ENCODE data around the gene TBC1D5.
"Not testable (repeated sequence)": the region's sequence is repeated elsewhere in the genome, so short reads cannot be mapped to it uniquely, and the experiment has no call there.

The TBC1D5 gene

DNA sequence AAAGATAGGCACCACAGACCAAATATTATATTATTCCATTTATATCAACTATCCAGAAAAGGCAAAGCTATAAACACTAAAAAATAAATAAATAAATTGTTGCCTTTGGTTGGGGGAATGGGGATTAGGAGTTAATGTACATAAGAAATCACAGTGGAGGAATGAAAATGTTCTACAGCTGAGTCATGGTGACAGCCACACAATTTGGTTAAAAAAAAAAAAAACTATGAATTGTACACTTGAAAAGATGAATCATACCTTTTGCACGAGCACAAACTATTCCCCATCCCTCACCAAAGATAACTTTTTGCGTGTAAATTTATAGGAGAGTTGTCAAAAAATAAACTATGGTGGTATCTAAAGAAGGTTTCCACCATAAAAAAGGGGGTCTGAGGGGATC is 103.2 kb downstream of the TBC1D5 start:
- DNase-seq: no peak

DNA sequence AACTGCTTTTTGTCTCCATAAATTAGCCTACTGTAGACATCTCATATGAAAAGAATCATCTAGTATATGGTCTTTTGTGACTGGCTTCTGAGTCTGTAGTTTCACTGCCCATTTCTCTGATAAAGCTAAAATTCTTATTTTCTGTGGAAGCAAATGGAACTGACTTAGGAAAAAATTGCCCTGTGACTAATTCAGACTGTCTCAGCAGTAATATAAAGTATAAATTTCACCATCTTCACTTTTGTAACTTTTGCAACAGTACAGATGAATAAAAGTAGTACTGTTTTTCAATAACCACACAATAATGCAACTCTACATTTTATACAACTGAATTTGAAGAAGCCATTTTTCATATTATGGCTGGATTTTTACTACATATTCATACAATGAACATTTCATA is 104.1 kb downstream of the TBC1D5 start:
- DNase-seq: no peak

DNA sequence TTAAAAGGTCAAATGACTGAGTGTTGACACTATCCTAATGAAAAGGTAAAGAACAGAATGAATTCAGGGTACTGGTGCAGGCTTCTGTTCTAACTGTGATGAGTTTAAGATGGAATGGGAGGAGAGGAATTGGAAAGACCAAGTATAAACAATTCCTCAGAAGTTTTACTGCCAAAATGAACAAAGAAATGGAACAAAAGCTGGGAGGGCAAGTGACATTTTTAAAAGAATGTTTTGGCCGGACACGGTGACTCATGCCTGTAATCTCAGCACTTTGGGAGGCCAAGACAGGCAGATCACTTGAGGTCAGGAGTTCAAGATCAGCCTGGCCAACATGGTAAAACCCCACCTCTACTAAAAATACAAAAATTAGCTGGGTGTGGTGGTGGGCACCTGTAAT is 106.8 kb downstream of the TBC1D5 start:
- DNase-seq: not testable (repeated sequence)

DNA sequence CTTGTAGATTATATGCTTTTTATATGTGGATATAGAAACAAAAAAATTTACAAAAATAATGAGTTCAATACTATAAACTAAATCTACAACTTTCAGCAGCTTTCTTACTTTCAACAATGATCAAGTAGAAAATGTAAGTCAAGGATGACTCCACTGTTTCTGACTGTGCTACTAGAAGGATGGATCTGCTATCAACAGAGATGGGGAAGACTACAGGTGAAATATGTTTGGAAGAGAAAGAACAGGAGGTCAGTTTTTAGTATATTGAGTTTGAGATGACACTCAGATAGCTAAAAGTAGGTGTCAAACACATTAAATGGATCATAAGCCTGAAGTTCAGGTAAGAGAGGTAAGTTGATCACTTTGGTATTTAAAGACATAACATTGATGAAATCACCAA is 107.5 kb downstream of the TBC1D5 start:
- no peak for DNase-seq

DNA sequence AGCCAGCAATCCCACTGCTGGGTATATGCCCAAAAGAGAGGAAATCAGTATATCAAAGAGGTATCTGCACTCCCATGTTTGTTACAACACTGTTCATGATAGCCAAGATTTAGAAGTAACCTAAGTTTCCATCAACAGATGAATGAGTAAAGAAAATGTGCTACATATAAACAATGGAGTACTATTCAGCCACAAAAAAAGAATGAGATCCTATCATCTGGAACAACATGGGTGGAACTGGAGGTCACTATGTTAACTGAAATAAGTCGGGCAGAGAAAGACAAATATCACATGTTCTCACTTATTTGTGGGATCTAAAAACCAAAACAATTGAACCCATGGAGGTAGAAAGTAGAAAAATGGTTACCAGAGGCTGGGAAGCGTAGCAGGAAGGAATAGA is 108.2 kb downstream of the TBC1D5 start:
- DNase-seq: no peak

DNA sequence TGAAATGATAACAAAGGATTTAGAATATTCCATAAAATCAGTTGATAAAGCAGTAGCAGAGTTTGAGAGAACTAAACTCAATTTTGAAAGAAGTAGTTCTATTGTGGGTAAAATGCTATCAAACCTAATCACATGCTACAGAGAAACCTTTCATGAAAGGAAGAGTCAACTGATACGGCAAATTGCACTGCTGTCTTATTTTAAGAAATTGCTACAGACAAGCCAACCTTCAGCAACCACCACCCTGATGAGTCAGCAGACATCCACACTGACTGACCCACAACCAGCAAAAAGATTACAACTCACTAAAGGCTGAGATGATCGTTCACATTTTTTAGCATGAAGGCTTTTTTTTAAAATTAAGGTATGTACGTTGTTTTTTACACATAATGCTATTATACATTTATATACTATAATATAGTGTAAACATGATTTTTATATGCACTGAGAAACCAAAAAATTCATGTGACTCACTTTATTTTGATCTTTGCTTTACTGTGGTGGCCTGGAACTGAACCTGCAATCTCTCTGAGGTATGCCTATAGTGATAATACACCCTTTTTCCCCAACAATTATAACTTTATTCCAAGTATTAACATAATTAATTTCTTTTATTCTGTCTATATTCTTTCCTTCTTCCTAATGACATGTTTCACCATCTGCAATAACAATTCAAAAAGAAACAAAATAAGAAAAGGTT is 109.9 kb downstream of the TBC1D5 start:
- DNase-seq: no peak

DNA sequence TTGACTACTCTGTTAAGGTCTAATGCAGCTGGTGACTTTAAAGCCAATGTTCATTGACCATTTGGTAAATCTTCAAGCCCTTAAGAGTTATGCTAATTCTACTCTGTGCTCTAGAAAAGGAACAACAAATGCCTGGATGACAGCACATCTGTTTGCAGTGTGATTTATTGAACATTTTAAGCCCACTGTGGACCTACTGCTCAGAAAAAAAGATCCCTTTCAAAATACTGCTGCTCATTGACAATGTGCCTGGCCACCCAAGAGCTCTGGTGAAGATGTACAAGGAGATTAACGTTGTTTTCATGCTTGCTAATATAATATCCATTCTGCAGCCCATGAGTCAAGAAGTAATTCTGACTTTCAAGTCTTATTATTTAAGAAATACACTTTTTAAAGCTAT is 110.8 kb downstream of the TBC1D5 start:
- DNase-seq: no peak

DNA sequence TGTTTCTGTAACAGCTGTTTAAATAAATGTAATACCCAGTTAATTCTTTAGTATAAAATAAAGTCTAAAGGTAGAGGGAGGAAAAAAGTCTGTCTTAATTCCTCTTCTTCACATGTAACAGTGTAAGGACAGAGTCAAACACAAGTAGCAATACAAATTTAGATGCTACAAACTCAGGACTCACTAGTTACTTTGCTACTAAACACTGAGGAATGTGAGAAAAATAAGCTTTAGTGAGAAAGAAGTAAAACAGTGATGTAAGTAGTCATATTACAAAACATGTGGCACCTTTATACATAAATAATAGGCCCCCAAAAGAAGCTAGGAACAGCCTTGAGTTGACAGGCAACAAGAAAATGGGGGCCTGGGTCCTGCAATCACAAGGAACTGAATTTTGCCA is 113.0 kb downstream of the TBC1D5 start:
- no peak for DNase-seq

DNA sequence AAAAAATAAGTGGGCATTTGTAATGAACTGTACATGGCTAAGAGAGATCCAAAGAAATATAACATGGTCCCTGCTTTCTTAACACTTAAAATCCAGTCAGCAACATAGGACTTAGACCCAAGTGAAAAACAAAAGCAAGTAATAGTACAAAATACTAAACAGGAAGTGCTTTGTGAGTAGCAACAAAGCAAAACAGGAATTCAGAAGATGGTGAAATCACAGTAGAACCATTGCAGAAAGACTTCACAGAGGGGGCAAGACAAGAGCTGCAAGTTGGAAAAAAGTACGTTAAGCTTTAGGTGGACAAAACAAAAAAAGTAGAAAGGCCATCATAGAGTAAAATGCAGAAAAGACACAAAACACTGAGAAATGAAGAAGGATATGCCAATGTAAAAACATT is 116.0 kb downstream of the TBC1D5 start:
- no peak for DNase-seq

DNA sequence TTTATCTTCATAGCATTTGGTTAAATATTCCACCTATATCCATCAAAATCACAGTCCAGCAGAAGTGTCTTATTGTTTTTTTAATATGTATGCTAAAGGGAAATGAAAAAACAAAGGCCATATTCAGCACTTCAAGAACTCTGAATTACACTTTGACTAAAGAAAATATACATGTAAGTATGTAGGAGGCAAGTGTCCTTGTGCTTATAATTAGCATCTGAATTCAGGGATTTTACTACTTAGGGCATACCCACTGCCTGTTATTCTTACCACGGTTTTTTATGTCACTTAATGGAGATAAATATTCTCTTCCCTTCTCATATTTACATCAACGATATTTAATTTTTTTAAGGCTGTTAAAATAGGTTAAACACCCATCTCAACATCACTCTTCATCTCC is 117.3 kb downstream of the TBC1D5 start:
- DNase-seq: no peak

DNA sequence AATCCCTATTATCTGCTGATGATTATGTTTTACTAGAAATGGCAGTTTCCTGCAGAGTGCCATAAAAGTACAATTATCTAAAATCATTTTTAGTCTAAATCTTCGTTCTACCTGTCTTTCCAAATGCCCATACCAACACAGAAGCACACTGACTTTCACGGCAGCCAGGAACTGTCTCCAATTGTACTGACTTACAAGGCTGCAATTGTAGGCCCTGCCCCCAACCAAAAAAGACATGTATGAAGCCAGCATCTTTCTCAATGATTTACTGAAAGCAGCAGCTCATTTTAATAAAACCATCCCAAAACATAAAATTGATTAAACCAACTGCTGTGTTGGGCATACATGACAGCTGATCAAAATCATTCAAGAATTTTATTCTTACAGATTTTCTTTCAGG is 119.0 kb downstream of the TBC1D5 start:
- no peak for DNase-seq

DNA sequence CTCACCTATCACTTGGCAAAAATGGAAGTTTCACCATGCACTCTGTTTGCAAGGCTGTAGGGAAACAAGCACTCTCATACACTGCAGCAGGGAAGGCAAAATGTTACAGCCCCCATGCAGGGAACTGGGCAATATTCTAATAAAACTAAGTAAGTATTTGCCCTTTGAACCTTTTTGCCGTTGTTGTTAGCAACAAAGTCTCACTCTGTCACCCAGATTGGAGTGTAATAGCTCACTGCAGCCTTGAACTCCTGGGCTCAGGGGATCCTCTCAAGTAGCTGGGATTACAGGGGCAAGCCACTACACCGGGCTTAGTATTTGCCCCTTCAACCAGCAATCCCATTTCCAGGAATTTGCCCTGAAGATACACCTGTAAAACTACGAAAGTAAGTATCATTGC is 122.5 kb downstream of the TBC1D5 start:
- no peak for DNase-seq

DNA sequence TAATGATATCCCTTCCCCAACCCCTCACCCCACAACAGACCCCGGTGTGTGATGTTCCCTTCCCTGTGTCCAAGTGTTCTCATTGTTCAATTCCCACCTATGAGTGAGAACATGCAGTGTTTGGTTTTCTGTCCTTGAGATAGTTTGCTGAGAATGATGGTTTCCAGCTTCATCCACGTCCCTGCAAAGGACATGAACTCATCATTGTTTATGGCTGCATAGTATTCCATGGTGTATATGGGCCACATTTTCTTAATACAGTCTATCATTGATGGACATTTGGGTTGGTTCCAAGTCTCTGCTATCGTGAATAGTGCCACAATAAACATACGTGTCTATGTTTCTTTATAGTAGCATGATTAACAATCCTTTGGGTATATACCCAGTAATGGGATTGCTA is 129.4 kb downstream of the TBC1D5 start:
- DNase-seq: not testable (repeated sequence)

DNA sequence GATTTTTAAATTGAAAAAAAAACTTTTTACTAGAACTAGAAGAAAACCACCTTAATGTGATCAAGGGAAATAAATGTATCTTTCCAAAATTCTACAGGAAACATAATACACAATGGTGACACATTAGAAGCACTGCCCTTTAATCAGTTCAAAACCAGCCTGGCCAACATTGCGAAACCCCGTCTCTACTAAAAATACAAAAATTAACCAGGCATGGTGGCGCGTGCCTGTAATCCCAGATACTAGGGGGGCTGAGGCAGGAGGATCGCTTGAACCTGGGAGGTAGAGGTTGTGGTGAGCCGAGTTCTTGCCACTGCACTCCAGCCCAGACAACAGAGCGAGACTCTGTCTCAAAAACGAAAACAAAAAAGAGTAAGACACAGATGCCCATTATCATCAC is 134.5 kb downstream of the TBC1D5 start:
- DNase-seq: no peak

DNA sequence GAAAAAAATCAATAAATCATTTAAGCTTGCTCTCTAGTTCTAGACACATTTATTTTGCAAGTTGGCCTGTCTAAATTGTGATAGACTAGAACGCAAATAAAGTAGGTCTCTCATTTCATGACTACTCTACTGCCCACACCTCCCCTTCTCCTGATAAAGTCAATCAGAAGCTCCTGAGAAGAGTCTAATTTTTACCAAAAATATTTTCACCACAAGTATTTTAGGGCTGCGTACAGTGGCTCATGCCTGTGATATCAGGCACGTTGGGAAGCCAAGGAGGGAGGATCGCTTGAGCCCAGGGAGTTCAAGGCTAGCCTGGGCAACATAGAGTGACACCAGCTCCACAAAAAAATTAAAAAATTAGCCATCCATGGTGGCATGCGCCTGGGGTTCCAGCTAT is 136.5 kb downstream of the TBC1D5 start:
- no peak for DNase-seq

DNA sequence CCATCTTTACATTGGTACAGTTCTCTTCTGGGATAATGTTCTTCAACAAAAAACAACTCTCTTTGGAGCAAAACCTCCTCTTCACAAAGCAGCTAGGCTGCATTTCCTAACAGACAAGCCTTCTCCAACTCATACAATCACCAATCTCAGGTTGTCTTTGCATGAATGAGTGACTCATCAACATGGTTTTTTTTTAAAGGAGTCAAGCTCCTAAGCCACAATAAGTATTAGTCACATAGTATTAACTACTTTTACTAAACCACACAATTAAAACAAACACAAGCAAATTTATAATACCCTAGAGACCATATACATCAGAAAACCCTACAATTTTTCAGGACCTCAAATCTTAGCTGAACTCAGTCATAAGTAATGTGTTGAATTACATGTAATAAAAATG is 137.4 kb downstream of the TBC1D5 start:
- DNase-seq: no peak

DNA sequence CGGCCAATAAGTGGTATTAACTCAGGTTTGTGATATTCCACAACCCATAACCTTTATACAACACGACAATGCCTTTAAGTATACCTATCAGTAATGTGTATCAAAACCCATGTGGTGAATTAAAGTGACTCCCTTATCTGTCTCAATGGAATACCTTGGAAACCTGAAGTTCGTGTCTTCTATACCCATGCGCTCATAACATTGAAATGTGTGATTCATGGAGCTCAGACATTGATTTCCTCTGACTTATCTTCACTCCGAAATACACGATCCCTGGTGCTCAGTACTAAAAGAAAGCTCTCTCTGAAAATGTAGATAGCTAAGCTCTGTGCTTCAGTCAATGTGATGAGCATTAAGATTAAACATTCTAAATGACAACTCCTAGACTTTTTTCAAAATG is 140.3 kb downstream of the TBC1D5 start:
- no peak for DNase-seq

DNA sequence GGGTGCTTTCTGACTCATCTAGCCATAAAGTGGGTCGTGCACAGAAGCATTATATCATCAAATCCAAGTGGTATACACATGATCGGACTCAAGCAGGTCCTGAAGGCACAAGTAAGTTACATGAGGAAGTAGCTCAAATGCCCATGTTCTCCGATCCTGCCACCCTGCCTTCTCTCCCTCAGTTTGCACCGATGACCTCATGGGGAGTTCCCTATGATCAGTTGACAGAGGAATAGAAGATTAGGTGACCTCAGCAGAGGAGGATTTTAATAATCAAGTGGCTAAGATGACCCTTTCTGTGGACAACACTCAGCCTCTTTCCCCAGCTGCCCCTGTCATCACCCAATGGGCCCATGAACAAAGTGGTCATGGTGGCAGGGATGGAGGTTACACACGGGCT is 149.5 kb downstream of the TBC1D5 start:
- no peak for DNase-seq

DNA sequence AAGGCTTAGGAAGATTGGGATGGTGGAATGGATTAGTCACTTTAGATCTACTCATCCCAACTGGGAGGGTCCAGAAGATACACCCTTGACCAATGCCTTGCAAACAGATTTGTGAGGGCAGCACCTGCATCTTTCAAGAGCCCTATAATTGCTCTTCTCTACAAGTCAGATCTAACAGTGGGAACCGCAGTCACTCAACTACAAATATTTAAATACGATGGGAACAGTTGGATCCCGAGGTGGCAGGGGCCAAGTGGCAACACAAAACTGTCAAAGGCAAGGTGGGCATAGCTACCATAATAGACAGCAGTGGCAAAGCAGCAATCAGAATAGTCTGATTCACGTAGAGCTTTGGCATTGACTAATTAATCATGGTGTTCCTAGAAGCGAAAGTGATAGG is 152.0 kb downstream of the TBC1D5 start:
- DNase-seq: no peak

DNA sequence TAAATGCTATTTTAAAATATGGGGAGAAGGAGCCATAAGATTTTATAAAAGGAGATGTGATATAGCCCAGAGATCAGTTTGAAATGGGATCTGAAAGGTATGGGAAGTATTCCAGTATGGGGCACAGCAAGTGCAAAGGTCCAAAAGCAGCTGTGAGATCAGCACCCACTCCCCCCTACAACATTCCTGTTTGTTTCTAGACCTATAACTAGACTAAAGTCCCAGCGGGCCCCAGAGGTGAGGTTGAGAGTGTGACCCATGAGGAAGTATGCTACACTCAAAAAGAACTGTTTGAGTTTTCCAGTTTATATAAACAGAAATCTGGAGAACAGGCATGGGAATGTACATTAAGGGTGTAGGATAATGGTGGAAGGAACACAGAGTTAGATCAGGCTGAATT is 152.5 kb downstream of the TBC1D5 start:
- DNase-seq: no peak

DNA sequence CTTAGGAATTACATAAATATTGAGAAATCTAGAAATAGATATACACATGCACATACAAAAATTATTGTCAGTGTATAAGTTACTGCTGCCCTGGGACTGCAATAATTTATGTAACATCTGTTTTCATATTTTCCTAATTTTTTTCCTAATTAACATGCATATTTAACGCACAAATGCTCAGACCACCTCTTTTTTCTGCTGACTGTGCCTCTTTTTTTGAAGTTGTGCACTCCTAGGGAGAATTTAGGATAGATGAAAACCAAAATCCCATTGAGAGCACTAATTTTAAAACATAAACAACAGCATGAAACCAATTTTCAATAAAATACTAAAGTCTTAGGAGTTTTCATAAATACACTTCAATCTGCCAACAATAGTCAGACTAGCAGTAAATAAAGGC is 154.0 kb downstream of the TBC1D5 start:
- DNase-seq: no peak

DNA sequence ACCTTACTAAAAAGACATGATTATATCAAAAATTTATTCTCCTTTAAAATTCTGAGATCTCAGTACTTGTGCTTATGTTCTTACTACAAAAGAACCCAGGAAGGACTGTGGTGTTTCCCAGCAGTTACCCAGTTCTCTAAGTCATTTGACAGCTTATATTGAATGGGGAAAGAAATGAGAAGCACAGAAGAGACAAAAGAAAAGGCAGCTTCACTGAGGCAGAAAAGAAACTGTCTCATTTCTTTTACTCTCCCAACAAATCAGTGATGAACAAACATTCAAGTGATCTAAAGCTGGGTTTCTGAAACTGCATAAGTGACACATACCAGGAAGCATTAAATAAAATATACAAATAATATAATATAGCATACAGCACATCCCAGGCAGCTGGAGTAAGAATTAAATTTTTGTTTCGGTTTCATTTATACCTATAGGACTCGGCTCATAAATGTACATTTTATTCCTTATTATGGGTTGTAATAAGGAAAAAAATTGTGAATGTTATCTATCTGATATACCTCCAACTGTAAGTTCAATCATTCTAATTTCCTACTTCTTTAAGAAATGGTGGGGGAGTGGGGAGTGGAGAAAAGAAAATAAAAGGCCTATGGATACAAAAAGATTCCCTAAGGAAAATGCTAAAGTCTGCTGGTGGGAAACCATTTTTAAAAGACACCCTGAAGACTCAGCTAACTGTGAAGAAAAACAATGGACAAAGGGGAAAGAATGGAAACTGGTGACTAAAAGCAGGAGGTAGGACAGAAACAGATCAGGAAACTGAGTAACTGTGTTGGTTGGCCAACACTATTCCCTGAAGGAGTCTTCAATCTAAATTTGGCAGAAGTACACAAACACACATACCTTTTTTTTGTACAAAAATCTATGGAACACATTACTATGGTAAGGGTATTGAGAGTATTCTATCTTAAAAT is 156.8 kb downstream of the TBC1D5 start:
- no peak for DNase-seq

DNA sequence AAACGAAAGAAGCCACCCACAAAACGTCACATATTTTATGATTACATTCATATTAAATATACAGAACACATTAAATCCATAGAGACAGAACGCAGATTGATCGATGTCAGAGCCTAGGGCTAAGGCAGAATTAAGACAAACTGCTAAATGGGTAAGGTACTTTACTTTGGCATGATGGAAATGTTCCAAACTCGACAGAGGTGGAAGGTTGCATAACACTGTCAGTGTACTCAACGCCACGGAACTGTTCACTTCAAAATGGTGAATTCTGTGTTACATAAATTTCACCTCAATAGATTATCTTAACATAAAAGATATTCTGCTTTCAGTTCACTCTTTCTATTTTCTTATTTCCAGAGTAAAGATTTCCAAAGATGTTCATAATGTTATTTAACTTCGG is 158.4 kb downstream of the TBC1D5 start:
- DNase-seq: no peak

DNA sequence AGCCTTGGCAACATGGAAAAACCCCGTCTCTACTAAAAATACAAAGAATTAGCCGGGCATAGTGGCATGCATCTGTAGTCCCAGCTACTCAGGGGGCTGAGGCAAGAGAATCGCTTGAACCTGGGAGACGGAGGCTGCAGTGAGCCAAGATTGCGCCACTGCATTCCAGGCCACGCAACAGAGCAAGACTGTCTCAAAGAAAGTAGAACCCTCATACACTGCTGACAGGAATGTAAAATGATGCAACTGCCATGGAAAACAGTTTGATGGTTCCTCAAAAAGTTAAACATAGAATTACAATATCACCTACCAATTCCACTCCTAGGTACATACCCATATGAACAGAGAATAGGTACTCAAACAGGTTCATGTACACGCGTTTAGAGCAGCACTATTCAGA is 158.9 kb downstream of the TBC1D5 start:
- DNase-seq: no peak

Data from NCI-H2029 treated with DMSO at 0.1 percent for 48 hours (cell line).